ENCODE measurements around the gene ROBO3.

- TF ChIP-seq CTCF (conservative IDR thresholded peaks at IDR 0.05) = no peak
- TF ChIP-seq EZH2 (IDR thresholded peaks at IDR 0.05; ENCODE audit: low read depth) = no peak
Observed at GRCh38 chr11:124880958-124881357, 15.7 kb downstream of the ROBO3 start.

Data from PC-9 (cell line).